ENCODE data around the gene PACS2.

Gene PACS2

DNA sequence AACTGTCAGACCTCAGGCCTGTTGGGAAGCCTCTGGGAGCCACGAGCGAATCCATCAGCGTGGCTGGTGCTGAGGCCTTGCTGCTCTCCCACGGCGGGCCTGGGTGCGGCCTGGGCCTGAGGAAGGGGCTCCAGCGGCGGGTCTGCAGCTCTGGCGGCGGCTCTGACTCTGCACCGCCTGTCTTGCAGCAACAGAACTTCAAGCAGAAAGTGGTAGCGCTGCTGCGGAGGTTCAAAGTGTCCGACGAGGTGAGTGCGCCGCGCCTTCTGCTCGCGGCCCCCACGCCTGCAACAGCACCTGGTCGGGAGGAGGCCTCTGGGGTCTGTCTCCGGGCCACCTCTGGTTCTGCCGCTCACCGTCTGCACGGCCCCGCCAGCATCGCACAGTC is 55.1 kb downstream of the PACS2 start:
- Histone ChIP-seq H3K36me3 (ENCODE audit: insufficient read depth, low read length) (peaks cover 31% of the 10 kb centered on the region), H3K4me3 (ENCODE audit: low read length) (no peak overlapping the region), H3K4me1 (ENCODE audit: insufficient read depth, low read length) (no peaks in the 10 kb centered on the region), H3K9me3 (ENCODE audit: low read length) (peaks cover 3% of the 10 kb centered on the region), H3K27me3 (ENCODE audit: insufficient read depth, low read length) (no peaks in the 10 kb centered on the region), H2AFZ (ENCODE audit: low read depth, low read length) (no peak overlapping the region)

DNA sequence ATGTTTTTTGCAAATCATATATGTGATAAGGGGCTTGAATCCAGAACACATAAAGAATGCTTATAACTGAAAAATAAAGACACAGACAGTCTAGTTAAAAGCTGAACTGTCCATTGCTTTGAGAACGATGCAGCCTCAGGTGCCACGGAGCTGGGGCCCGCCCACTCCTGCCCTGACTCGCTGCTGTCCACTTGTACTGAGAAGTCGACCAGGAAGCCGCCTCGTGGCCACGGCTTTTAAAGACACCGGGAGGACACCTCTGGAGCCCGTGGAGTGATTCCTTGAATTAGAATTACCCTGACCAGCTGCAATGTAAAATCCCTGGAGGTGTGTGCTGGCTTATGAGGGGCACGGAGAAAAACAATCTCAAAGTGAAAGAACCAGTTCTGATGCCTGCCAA is 59.8 kb downstream of the PACS2 start:
- no peak overlapping the region for H3K4me3 ChIP-seq (ENCODE audit: low read length)
- H3K27me3 ChIP-seq (ENCODE audit: insufficient read depth, low read length) = no peaks in the 10 kb centered on the region
- H3K4me1 ChIP-seq (ENCODE audit: insufficient read depth, low read length) = no peaks in the 10 kb centered on the region

DNA sequence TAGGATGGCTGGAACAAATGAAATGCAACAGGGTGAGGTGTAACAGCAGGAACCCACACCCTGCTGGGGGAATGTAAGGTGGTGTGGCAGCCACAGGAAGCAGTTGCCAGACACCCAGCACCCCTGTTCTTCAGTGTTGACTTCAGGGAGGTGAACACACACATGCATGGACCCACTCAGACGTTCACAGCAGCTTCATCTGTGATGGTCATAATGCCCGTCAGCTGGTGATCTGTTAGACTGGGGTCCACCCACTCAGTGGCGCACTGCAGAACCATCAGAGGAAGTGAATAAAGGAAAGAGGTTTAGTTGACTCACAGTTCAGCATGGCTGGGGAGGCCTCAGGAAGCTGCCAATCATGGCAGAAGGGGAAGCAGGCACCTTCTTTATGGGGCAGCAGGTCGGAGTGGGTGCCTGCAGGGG is 61.1 kb downstream of the PACS2 start:
- Histone ChIP-seq H3K27me3 (ENCODE audit: insufficient read depth, low read length) (no peaks in the 10 kb centered on the region), H3K4me3 (ENCODE audit: low read length) (no peak overlapping the region), H3K9me3 (ENCODE audit: low read length) (peaks cover 3% of the 10 kb centered on the region), H2AFZ (ENCODE audit: low read depth, low read length) (no peak overlapping the region), H3K4me1 (ENCODE audit: insufficient read depth, low read length) (no peaks in the 10 kb centered on the region), H3K36me3 (ENCODE audit: insufficient read depth, low read length) (peaks cover 9% of the 10 kb centered on the region)

More for the DNA sequence above, 59.8 kb downstream of the PACS2 start:
- Histone ChIP-seq H3K36me3 (ENCODE audit: insufficient read depth, low read length) (peaks cover 6% of the 10 kb centered on the region), H3K9me3 (ENCODE audit: low read length) (peaks cover 3% of the 10 kb centered on the region), H2AFZ (ENCODE audit: low read depth, low read length) (no peak overlapping the region)

DNA sequence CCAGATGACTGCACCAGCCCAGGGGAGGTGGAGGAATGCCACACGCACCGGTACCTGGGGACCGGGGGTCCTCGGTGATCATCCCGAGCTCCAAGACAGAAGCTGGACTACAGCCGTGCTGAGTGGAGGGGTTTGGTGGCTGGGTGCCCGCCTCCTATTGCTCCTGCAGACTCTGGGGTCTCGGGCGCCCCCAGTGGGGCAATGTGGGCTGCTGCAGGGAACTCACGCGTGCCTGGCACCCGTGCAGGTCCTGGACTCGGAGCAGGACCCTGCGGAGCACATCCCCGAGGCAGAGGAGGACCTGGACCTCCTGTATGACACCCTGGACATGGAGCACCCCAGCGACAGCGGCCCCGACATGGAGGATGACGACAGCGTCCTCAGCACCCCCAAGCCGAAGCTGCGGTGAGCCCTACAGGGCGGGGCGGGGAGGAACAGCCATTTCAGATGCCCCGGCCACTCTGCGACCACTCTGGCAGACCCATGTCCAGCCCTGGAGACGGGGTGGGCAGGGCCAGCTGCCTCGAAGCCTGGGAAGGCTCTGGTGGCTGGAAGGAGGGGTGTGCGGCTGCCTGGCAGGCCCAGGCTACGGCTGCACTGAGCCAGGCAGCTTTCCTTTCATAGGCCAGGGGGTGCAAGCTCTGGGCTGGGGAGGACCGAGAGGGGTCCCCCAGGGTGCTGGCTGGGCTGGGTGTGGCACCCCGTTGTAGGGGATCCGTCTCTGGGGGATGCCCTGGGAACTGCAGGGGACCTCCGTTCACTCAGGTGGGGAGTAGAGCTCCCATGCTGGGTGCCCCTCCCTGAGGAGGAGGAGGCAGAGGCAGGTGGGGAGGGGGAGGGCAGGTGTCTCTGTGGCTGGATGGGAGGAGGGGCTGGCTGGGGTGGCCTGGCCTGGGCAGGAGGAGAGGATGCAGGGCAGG is 62.2 kb downstream of the PACS2 start:
- no peak overlapping the region for H3K4me3 ChIP-seq (ENCODE audit: low read length)

DNA sequence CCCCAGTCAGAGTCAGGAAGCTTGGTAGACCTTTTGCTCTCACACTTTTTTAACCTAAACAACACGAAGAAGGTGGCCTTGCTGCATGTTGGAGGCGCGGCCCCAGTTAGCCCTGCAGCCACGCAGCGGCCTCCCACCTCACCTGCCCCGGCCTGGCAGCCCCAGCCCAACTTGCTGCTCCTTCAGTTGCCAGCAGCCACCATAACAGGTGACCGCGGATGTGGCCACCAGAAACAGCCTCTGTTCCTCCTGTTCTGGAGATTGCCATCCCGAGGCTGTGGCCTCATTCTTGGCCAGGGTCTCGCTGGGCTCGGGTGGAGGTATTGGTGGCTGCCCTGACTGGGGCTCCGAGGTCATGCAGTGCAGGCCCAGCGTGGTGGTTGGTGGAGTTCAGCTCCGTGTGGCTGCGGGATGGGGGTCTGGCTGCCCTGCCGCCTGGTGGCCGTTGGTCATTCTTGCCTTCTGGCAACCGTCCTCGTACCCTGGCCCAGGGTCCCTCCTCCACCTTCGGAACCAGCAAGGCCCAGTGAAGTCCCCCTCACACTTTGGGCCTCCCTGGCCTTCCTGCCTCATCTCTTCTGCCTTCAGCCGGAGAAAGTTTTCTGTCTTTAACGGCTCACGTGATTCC is 63.1 kb downstream of the PACS2 start:
- Histone ChIP-seq H3K4me3 (ENCODE audit: low read length) (no peak overlapping the region), H3K36me3 (ENCODE audit: insufficient read depth, low read length) (peaks cover 14% of the 10 kb centered on the region), H3K4me1 (ENCODE audit: insufficient read depth, low read length) (no peaks in the 10 kb centered on the region), H2AFZ (ENCODE audit: low read depth, low read length) (no peak overlapping the region), H3K9me3 (ENCODE audit: low read length) (peaks cover 3% of the 10 kb centered on the region), H3K27me3 (ENCODE audit: insufficient read depth, low read length) (no peaks in the 10 kb centered on the region)

More for the DNA sequence above, 62.2 kb downstream of the PACS2 start:
- H3K9me3 ChIP-seq (ENCODE audit: low read length) = peaks cover 3% of the 10 kb centered on the region
- peaks cover 12% of the 10 kb centered on the region for H3K36me3 ChIP-seq (ENCODE audit: insufficient read depth, low read length)
- no peaks in the 10 kb centered on the region for H3K27me3 ChIP-seq (ENCODE audit: insufficient read depth, low read length)
- no peaks in the 10 kb centered on the region for H3K4me1 ChIP-seq (ENCODE audit: insufficient read depth, low read length)
- H2AFZ ChIP-seq (ENCODE audit: low read depth, low read length) = no peak overlapping the region

DNA sequence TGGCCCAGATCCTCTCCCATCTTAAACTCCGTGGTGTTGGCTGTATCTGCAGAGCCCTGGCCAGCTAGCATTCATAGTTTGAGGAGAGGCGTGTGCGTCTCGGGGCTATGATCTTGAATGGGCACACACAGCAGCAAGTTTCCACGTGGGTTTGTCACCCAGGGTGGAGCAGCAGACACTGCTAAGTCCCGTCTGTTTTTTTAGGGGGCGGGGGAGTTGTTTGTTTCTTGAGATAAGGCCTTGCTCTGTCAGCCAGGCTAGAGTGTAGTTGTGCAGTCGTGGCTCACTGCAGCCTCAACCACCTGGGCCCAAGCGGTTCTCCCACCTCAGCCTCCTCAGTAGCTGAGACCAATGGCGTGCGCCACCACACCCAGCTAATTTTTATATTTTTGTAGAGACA is 63.7 kb downstream of the PACS2 start:
- peaks cover 2% of the 10 kb centered on the region for H3K9me3 ChIP-seq (ENCODE audit: low read length)
- H3K4me1 ChIP-seq (ENCODE audit: insufficient read depth, low read length) = no peaks in the 10 kb centered on the region
- H3K27me3 ChIP-seq (ENCODE audit: insufficient read depth, low read length) = no peaks in the 10 kb centered on the region
- H2AFZ ChIP-seq (ENCODE audit: low read depth, low read length) = no peak overlapping the region
- H3K4me3 ChIP-seq (ENCODE audit: low read length) = no peak overlapping the region
- peaks cover 19% of the 10 kb centered on the region for H3K36me3 ChIP-seq (ENCODE audit: insufficient read depth, low read length)

DNA sequence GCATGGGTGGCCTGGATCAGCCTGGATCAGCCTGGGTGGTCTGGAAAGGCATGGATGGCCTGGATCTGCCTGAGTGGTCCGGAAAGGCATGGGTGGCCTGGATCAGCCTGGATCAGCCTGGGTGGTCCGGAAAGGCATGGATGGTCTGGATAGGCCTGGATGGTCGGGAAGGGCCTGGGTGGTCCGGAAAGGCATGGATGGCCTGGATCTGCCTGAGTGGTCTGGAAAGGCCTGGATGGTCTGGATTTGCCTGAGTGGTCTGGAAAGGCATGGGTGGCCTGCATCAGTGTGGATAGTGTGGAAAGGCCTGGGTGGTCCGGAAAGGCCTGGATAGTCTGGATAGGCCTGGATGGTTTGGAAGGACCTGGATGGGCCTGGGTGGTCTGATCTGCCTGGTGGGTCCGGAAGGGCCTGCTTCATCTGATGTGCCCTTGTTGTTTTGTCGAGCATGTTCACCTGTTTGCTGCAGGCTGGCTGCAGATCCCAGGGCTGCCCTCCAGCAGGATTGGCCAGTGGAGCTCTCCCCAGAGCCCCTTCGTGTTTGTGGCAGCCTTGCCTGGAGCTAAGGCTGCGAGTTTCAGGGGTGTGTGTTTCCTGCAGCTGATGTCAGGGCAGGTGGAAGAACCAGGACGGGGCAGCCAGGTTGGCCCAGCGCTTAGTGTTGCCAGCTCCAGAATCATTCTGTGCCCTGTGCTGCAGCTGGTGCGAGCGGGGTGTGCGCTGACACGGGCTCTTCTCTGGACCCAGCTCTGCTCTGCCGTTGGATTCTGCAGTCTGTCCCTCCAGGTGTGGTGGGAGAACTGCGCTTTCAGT is 64.5 kb downstream of the PACS2 start:
- Histone ChIP-seq H3K27me3 (ENCODE audit: insufficient read depth, low read length) (no peaks in the 10 kb centered on the region), H3K9me3 (ENCODE audit: low read length) (no peaks in the 10 kb centered on the region)

DNA sequence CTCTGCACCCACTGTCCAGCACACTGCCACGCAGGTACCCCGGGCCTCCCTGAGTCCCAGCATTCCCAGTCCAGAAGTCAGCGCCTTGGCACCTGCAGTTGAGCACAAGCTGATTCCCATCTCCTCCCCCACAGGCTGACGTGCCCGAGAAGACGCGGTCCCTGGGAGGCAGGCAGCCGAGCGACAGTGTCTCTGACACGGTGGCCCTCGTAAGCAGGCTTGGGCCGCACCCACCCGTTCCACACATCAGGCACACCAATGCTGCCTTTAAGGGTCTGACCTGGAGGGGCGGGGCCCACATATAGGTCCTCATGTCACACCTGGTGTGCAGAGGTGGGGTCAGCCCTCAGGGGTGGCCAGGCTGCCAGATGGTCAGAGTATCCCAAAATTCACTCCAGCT is 65.4 kb downstream of the PACS2 start:
- H3K9me3 ChIP-seq (ENCODE audit: low read length) = no peaks in the 10 kb centered on the region
- H3K4me1 ChIP-seq (ENCODE audit: insufficient read depth, low read length) = no peaks in the 10 kb centered on the region
- peaks cover 31% of the 10 kb centered on the region for H3K36me3 ChIP-seq (ENCODE audit: insufficient read depth, low read length)
- no peak overlapping the region for H3K4me3 ChIP-seq (ENCODE audit: low read length)
- no peak overlapping the region for H2AFZ ChIP-seq (ENCODE audit: low read depth, low read length)
- H3K27me3 ChIP-seq (ENCODE audit: insufficient read depth, low read length) = no peaks in the 10 kb centered on the region

More for the DNA sequence above, 64.5 kb downstream of the PACS2 start:
- Histone ChIP-seq H3K4me1 (ENCODE audit: insufficient read depth, low read length) (no peaks in the 10 kb centered on the region), H3K4me3 (ENCODE audit: low read length) (no peak overlapping the region), H3K36me3 (ENCODE audit: insufficient read depth, low read length) (peaks cover 28% of the 10 kb centered on the region), H2AFZ (ENCODE audit: low read depth, low read length) (no peak overlapping the region)

DNA sequence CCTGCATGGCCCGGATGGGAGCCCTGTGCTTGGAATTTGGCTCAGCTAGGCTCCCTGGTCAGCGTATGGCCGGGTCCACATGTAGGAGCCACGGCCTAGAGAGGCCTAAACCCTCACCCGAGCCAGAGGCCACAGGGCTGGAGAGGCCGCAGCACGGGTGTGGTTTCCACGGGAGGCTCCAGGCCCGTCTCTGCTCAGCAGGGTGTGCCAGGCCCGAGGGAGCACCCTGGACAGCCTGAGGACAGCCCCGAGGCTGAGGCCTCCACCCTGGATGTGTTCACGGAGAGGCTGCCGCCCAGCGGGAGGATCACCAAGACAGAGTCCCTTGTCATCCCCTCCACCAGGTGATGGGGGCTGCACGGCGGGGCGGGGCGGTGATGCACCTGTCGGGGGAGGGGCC is 66.2 kb downstream of the PACS2 start:
- H3K4me1 ChIP-seq (ENCODE audit: insufficient read depth, low read length) = no peaks in the 10 kb centered on the region
- no peaks in the 10 kb centered on the region for H3K27me3 ChIP-seq (ENCODE audit: insufficient read depth, low read length)
- H3K4me3 ChIP-seq (ENCODE audit: low read length) = no peak overlapping the region
- H3K9me3 ChIP-seq (ENCODE audit: low read length) = no peaks in the 10 kb centered on the region
- H2AFZ ChIP-seq (ENCODE audit: low read depth, low read length) = no peak overlapping the region
- H3K36me3 ChIP-seq (ENCODE audit: insufficient read depth, low read length) = peaks cover 36% of the 10 kb centered on the region

DNA sequence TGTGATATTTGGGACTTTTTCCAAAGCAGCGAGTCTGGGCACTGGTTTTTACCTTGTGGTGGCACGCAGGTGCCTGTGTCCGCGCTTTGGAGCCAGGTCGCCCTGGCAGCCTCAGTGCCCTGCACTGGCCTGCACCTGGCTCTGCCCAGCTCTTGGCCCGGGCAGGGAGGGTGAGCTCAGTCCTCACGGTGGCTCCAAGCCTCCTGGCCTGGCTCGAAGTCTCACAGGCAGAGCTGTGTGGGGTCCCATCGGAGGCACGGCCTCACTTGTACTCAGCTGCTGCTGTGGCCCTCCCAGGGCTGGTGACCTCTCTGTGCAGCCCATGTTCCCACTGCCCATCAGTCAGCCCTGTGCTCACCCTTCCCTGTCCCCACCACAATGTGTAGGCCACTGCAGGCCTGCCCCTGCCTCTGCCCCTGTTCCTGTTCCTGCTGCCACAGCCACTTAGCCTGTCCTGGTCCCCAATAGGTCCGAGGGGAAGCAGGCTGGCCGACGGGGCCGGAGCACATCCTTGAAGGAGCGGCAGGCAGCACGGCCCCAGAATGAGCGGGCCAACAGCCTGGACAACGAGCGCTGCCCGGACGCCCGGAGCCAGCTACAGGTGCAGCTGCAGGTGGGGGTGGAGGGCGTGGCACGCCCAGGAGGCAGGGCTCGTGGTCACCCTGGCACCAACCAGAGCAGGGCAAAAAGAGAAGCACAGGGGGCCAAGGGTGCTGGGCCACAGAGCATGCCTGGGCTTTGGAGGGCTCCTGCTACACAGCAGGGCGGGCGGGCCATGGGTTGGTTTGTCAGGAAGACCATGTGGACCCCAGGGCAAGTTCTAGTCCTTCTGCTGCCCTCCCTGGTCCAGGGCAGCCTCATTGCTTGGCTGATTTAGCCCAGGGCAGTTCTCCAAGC is 67.1 kb downstream of the PACS2 start:
- Histone ChIP-seq H3K9me3 (ENCODE audit: low read length) (no peaks in the 10 kb centered on the region), H3K4me3 (ENCODE audit: low read length) (no peak overlapping the region), H3K36me3 (ENCODE audit: insufficient read depth, low read length) (peaks cover 41% of the 10 kb centered on the region), H2AFZ (ENCODE audit: low read depth, low read length) (no peak overlapping the region), H3K27me3 (ENCODE audit: insufficient read depth, low read length) (no peaks in the 10 kb centered on the region), H3K4me1 (ENCODE audit: insufficient read depth, low read length) (no peaks in the 10 kb centered on the region)

DNA sequence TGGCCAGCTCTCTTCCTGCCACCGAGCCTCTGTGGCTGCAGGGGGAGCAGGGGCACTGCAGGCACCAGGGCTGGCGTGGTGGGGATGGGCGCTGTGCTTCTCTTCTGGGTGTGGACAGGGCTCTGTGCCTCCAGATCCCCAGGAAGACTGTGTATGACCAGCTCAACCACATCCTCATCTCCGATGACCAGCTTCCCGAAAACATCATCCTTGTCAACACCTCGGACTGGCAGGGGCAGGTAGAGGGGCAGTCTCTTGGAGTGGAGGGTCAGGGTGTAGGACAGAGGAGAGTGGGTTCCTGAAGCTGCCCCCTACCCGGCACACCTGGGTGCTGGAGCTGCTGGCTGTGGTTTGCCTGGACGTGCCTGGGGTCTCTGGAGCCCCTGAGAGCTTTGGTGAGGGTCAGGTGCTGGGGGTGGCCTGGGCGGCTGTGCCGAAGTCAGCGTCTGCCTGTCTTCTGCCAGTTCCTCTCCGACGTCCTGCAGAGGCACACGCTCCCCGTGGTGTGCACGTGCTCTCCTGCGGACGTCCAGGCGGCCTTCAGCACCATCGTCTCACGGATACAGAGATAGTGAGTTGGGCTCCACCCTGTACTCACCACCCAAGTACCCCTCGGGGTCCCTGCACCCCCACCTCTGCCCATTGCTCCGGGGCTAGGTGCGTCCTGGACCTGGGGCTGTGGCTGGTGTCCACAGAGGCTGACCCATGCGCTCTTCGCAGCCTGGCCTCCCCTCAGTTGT is 68.0 kb downstream of the PACS2 start:
- no peaks in the 10 kb centered on the region for H3K27me3 ChIP-seq (ENCODE audit: insufficient read depth, low read length)
- H2AFZ ChIP-seq (ENCODE audit: low read depth, low read length) = no peak overlapping the region
- no peak overlapping the region for H3K4me3 ChIP-seq (ENCODE audit: low read length)
- H3K36me3 ChIP-seq (ENCODE audit: insufficient read depth, low read length) = peaks cover 47% of the 10 kb centered on the region
- H3K9me3 ChIP-seq (ENCODE audit: low read length) = no peaks in the 10 kb centered on the region
- no peaks in the 10 kb centered on the region for H3K4me1 ChIP-seq (ENCODE audit: insufficient read depth, low read length)
